Measurements from ENCODE around the gene MRTFB.

The MRTFB gene

GRCh38 chr16:14119799-14120198 lies 48.7 kb downstream of the MRTFB start:
- no peak for DNase-seq
- Histone ChIP-seq H4K20me1 (ENCODE audit: insufficient read depth, low read length) (no peaks in the 10 kb centered on the region), H3K4me2 (ENCODE audit: low read depth, low read length) (no peak overlapping the region), H3K27me3 (replicated peaks; ENCODE audit: insufficient read depth, low read length) (no peaks in the 10 kb centered on the region), H3K27ac (ENCODE audit: low read length) (no peak overlapping the region), H3K9ac (ENCODE audit: low read length) (no peak overlapping the region), H3K9me2 (replicated peaks; ENCODE audit: insufficient read depth, low read length) (no peaks in the 10 kb centered on the region), H3K4me1 (ENCODE audit: low read length) (no peaks in the 10 kb centered on the region), H3K79me2 (ENCODE audit: low read length) (no peaks in the 10 kb centered on the region), H2AFZ (ENCODE audit: low read length) (no peak overlapping the region), H3F3A (ENCODE audit: insufficient read depth, low read length) (no peaks in the 10 kb centered on the region), H3K36me3 (replicated peaks; ENCODE audit: insufficient read depth, low read length) (no peaks in the 10 kb centered on the region), H3K4me3 (ENCODE audit: low read length) (no peak overlapping the region), H3K9me3 (replicated peaks; ENCODE audit: insufficient read depth, low read length) (no peaks in the 10 kb centered on the region)
- TF ChIP-seq EZH2 (optimal IDR thresholded peaks at IDR 0.05; ENCODE audit: low read depth, low read length) (no peak), EZH2phosphoT487 (IDR thresholded peaks at IDR 0.05; ENCODE audit: low read length) (no peak)
- TF ChIP-seq, protein P1, sequence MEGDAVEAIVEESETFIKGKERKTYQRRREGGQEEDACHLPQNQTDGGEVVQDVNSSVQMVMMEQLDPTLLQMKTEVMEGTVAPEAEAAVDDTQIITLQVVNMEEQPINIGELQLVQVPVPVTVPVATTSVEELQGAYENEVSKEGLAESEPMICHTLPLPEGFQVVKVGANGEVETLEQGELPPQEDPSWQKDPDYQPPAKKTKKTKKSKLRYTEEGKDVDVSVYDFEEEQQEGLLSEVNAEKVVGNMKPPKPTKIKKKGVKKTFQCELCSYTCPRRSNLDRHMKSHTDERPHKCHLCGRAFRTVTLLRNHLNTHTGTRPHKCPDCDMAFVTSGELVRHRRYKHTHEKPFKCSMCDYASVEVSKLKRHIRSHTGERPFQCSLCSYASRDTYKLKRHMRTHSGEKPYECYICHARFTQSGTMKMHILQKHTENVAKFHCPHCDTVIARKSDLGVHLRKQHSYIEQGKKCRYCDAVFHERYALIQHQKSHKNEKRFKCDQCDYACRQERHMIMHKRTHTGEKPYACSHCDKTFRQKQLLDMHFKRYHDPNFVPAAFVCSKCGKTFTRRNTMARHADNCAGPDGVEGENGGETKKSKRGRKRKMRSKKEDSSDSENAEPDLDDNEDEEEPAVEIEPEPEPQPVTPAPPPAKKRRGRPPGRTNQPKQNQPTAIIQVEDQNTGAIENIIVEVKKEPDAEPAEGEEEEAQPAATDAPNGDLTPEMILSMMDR (IDR thresholded peaks at IDR 0.05; ENCODE audit: low read length) = no peak

DNA sequence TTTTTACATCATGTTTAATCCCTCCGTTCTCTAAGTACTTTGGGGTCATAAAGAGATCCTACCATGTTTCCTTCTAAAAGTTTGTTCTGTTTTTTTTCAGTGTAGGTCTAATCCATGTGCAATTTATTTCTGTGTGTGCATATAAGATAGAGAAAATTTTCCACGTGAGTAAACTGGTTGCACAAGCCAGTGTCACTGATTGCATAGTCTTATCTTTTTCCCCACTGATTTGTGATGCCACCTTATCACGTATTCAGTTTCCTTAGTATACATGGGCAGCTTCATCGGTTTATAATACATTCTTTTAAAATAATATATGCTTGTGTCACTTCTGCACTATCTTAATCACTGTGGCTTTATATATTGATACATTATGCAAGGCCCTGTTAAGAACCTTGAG lies 49.2 kb downstream of the MRTFB start:
- DNase-seq = no peak
- no peak overlapping the region for H3K9ac ChIP-seq (ENCODE audit: low read length)
- H4K20me1 ChIP-seq (ENCODE audit: insufficient read depth, low read length) = no peaks in the 10 kb centered on the region
- no peaks in the 10 kb centered on the region for H3K79me2 ChIP-seq (ENCODE audit: low read length)
- H2AFZ ChIP-seq (ENCODE audit: low read length) = no peak overlapping the region
- H3K9me3 ChIP-seq (replicated peaks; ENCODE audit: insufficient read depth, low read length) = no peaks in the 10 kb centered on the region
- no peak overlapping the region for H3K4me3 ChIP-seq (ENCODE audit: low read length)
- no peaks in the 10 kb centered on the region for H3K9me2 ChIP-seq (replicated peaks; ENCODE audit: insufficient read depth, low read length)
- H3K4me2 ChIP-seq (ENCODE audit: low read depth, low read length) = no peak overlapping the region
- no peaks in the 10 kb centered on the region for H3K27me3 ChIP-seq (replicated peaks; ENCODE audit: insufficient read depth, low read length)
- TF ChIP-seq, protein P1 (IDR thresholded peaks at IDR 0.05; ENCODE audit: low read length) = no peak
- TF ChIP-seq EZH2phosphoT487 (IDR thresholded peaks at IDR 0.05; ENCODE audit: low read length) (no peak), EZH2 (optimal IDR thresholded peaks at IDR 0.05; ENCODE audit: low read depth, low read length) (no peak)
- H3K36me3 ChIP-seq (replicated peaks; ENCODE audit: insufficient read depth, low read length) = no peaks in the 10 kb centered on the region
- no peaks in the 10 kb centered on the region for H3F3A ChIP-seq (ENCODE audit: insufficient read depth, low read length)
- no peak overlapping the region for H3K27ac ChIP-seq (ENCODE audit: low read length)
- H3K4me1 ChIP-seq (ENCODE audit: low read length) = no peaks in the 10 kb centered on the region

DNA sequence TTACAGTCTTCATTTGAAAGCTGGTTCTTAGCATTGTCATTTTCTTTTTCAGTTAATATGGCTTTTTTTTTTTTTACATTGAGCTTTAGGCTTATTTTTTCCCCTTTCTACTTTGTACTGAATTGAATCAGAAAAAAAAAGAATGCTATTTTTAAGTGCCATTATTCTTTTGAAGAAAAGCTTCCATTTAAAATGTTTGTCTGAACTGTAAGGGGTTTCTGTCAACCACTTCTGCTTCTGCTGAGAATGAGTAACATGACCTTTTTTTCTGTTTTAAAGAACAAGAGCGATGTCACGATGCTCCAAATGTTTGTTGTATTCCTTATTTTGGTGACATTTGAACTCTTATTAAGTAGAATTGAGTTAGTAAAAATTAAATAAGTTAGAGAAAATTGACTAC lies 50.0 kb downstream of the MRTFB start:
- Histone ChIP-seq H3K9me3 (replicated peaks; ENCODE audit: insufficient read depth, low read length) (no peaks in the 10 kb centered on the region), H3K36me3 (replicated peaks; ENCODE audit: insufficient read depth, low read length) (no peaks in the 10 kb centered on the region), H3K9ac (ENCODE audit: low read length) (no peak overlapping the region), H2AFZ (ENCODE audit: low read length) (no peak overlapping the region), H3K4me3 (ENCODE audit: low read length) (no peak overlapping the region), H3K27me3 (replicated peaks; ENCODE audit: insufficient read depth, low read length) (no peaks in the 10 kb centered on the region), H3K9me2 (replicated peaks; ENCODE audit: insufficient read depth, low read length) (no peaks in the 10 kb centered on the region), H3K79me2 (ENCODE audit: low read length) (no peaks in the 10 kb centered on the region), H3F3A (ENCODE audit: insufficient read depth, low read length) (no peaks in the 10 kb centered on the region), H4K20me1 (ENCODE audit: insufficient read depth, low read length) (no peaks in the 10 kb centered on the region), H3K27ac (ENCODE audit: low read length) (no peak overlapping the region), H3K4me2 (ENCODE audit: low read depth, low read length) (no peak overlapping the region), H3K4me1 (ENCODE audit: low read length) (no peaks in the 10 kb centered on the region)
- DNase-seq = no peak
- TF ChIP-seq EZH2 (optimal IDR thresholded peaks at IDR 0.05; ENCODE audit: low read depth, low read length) (no peak), EZH2phosphoT487 (IDR thresholded peaks at IDR 0.05; ENCODE audit: low read length) (no peak)
- TF ChIP-seq, protein P1 (IDR thresholded peaks at IDR 0.05; ENCODE audit: low read length) = no peak
